GM15510 (cell line): ENCODE measurements around the gene CNMD.

Experiments used
- POLR2A ChIP-seq: IDR thresholded peaks from 3 replicates; pipeline ENCODE4 v1.6.1; 2011; ENCODE audit warnings: borderline replicate concordance; ENCODE audit not compliant: insufficient read length; ENCODE audit errors: extremely low read depth

The CNMD gene

DNA sequence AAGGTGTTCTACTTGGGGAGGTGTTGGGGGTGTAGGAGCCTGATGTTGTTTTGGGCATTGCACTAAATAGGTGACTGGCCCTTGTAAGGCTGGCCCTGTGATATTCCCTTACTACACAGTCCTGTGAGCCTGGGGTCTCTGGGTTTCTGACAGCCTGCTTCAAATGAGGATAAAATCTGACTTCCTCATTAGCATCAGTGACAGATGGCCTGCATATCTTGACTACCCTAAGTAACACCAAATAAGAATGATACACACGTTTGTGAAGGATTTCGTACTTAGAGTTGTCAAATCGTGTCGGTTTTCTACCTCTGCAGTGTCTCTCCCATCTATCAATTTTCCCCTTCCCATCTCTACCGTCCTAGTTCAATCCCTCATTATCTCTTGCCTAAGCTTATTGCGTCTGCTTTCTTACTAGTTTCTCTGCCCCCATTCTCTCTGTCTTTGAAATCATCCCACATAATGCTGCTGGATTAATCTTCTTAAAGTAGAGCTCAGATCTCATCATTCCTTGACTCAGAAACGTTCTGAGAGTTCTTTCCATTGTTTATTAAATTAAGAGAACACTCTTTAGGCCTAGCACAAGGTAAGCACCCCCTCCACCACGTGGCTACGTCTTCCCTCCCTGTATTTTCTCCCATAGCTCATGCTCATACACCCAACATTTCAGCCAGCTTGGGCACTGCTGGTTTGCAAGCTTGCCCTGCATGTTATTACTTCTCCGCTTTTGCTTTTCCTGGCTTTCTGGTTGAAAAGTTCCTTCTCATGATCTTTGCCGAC is 26.2 kb upstream of the CNMD start:
- no peak for TF ChIP-seq POLR2A

GRCh38 chr13:52760077-52760476 is 20.5 kb upstream of the CNMD start:
- no peak for TF ChIP-seq POLR2A

GRCh38 chr13:52758114-52758513 is 18.5 kb upstream of the CNMD start:
- TF ChIP-seq POLR2A: no peak

- TF ChIP-seq POLR2A: no peak
These were observed 11.6 kb upstream of the CNMD start for GRCh38 chr13:52751196-52751595.

GRCh38 chr13:52750713-52751112 is 11.1 kb upstream of the CNMD start:
- TF ChIP-seq POLR2A: no peak

DNA sequence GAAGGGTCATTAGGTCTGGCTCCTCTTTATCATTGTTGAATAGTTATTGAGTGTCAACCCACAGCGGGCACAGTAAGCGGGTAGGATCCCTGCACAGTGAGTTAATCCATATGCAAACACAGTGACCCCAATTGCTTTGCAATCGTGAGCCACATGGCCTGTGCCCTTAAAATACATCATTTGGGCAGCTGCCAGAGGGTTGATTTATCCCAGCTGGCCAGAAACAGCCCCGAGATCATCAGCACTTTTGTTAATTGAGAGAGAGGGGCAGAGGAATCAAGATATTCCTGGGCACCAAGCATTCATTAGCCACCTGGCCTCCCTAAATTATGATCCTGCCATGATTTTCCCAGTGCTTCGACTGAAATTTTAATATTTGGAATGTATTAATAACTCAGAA is 9.8 kb upstream of the CNMD start:
- TF ChIP-seq POLR2A: no peak

DNA sequence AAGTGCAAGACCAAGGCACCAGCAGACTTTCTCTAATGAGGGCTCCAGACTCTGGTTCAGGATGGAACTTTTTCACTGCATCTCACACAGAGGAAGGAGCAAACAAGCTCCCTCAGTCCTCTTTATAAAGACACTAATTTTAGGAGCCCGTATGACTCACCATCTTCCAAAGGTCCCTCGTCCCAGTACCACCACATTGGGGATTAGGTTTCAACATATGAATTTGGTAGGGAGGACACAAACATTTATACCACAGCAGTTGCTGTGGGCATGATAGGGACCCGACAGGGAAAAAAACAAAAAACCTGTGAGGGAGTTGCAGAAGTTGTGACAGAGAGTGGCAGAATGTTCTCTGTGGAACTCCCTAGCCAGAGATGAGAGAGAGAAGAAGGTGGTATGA is 6.5 kb upstream of the CNMD start:
- no peak for TF ChIP-seq POLR2A

GRCh38 chr13:52744842-52745375 is 5.3 kb upstream of the CNMD start:
- no peak for TF ChIP-seq POLR2A

- TF ChIP-seq POLR2A: no peak
These were observed 4.4 kb upstream of the CNMD start for GRCh38 chr13:52743988-52744387.

GRCh38 chr13:52743569-52743968 is 3.9 kb upstream of the CNMD start:
- no peak for TF ChIP-seq POLR2A

DNA sequence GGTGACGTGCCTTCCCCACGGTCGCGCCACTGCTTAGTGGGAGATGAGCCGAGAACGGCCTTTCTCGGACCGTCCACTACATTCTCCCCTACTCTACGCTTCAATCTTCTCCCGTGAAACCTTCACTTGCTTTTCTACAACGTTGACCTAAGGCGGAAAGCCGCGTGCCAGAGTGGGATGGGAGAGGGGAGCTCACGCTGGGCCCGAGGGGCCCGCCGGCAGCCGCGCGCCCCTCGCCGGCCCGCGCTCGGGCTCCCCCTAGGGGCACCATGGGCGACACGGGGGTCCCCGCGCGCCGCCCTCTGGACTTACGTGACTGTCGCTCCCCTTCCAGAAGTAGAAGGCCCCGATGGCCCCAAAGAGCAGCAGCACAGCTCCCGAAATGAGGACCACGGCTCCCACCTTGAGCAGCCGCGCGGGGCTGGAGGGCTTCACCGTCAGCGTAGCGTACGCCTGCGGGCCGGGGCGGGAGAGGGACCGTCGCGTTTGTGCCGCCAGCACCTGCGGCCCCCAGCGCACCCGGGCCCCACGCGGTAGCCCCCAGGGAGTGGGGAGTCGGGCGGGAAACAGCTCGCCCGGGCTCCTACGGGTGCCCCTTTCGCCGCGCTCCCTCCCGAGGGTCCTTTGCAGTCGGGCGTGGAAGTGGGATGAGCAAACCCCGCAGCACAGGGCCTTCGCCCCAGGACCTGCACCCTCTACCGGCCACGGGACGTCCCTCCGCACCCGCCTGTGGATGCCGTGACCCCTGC is 727 bp downstream of the CNMD start:
- no peak for TF ChIP-seq POLR2A

- TF ChIP-seq POLR2A: no peak
These were observed 1.7 kb downstream of the CNMD start for GRCh38 chr13:52737965-52738364.

- no peak for TF ChIP-seq POLR2A
These were observed 2.2 kb downstream of the CNMD start for GRCh38 chr13:52737451-52737850.

GRCh38 chr13:52736891-52737290 is 2.7 kb downstream of the CNMD start:
- no peak for TF ChIP-seq POLR2A

DNA sequence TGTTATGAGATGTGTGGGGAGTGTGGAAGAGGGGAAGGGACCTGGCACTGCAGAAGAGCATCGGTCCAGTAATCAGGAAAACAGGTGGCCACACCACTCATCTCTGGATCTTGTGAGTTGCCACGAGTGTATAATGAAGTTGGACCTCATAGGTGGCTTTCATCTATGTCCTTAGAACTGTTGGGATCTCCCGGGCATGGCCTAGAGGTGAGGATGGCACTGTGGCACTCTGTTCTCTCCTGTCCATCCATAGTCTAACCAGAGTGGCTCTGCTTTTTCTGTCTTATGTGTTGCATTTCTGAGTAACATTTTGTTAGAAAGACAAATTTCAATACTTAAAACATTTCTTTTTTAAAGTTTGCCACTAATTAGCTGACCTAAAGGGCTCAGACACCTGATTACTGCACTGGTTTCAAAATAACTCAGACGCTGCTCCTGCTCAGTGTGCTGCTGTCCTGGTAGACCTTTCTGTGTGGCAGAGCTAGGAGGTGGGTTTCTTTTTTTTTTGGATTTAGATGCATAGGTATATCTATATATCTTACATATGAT is 5.5 kb downstream of the CNMD start:
- no peak for TF ChIP-seq POLR2A
